Prostate gland (tissue), 2 donors: ENCODE data around the gene DRC7. TPM values are rescaled to one million over a fixed set of nuclear protein-coding genes. Genes with fewer than 3 reads are reported as not detected.

ENCODE experiments used
- DNase-seq: peaks from one replicate; pipeline ENCODE4 v3.0.0-alpha.2; 2019; ENCODE audit warnings: low spot score
- H3K27ac ChIP-seq, 2 donors: fragments of 200-600 bp; sonication (generic); 2 replicates each; pipeline ENCODE4 v1.5.1; 2017 to 2019
- H3K27me3 ChIP-seq: fragments of 200-600 bp; sonication (generic); replicated peaks from 2 replicates; pipeline ENCODE4 v1.5.1; 2019; ENCODE audit not compliant: insufficient read depth
- H3K36me3 ChIP-seq, 2 donors: fragments of 200-600 bp; sonication (generic); 1 replicate in 1 of 2; 2 replicates in 1 of 2; pipeline versions ENCODE4 v1.5.1 to v1.8.1; 2017 to 2019
- H3K4me1 ChIP-seq: fragments of 200-600 bp; sonication (generic); replicated peaks from 2 replicates; pipeline ENCODE4 v1.5.1; 2019
- H3K4me3 ChIP-seq, 2 donors: fragments of 200-600 bp; sonication (generic); 2 replicates each; pipeline ENCODE4 v1.5.1; 2017 to 2019
- H3K9me3 ChIP-seq: fragments of 200-600 bp; sonication (generic); 2 replicates; pipeline ENCODE4 v1.5.1; 2017
- POLR2A ChIP-seq: fragments of 450-650 bp; IDR thresholded peaks from one replicate; pipeline ENCODE4 v1.6.1; 2016; ENCODE audit warnings: antibody characterized with exemption, mild to moderate bottlenecking
- POLR2AphosphoS5 ChIP-seq: sonication (generic); formaldehyde crosslinking; IDR thresholded peaks from one replicate; pipeline ENCODE4 v1.6.1; 2017; ENCODE audit warnings: antibody characterized with exemption
- WGBS: methylation state at CpG from one replicate; pipeline ENCODE4 v1.1.5; 2018; 5-methylcytosine and 5-hydroxymethylcytosine counted together
- intact Hi-C: fragments of 100-400 bp; cut with DNase I; formaldehyde crosslinking; loops from one replicate; pipeline ENCODE4 v1.14.2; 2022
- total RNA-seq, 2 donors: library from RNA; depleted of rRNA; stranded (reverse); fragments of >200 nt; gene quantifications; one replicate each; pipeline ENCODE4 v1.1.0, GENCODE V29; 2016
- TF ChIP-seq, protein P1 (sequence below), 4 experiments: fragments of 200-600 bp in 2 of 4; fragments of 450-650 bp in 2 of 4; sonication (generic) in 2 of 4; IDR thresholded peaks; 1 replicate in 3 of 4; 2 replicates in 1 of 4; pipeline ENCODE4 v1.5.1; 2016 to 2019; ENCODE audit warnings: antibody characterized with exemption in 4 of 4, mild to moderate bottlenecking in 2 of 4, moderate library complexity in 2 of 4

DRC7 gene
- total RNA-seq, 2 donors from 2014 or later: 5.5 TPM; not detected in 1

DNA sequence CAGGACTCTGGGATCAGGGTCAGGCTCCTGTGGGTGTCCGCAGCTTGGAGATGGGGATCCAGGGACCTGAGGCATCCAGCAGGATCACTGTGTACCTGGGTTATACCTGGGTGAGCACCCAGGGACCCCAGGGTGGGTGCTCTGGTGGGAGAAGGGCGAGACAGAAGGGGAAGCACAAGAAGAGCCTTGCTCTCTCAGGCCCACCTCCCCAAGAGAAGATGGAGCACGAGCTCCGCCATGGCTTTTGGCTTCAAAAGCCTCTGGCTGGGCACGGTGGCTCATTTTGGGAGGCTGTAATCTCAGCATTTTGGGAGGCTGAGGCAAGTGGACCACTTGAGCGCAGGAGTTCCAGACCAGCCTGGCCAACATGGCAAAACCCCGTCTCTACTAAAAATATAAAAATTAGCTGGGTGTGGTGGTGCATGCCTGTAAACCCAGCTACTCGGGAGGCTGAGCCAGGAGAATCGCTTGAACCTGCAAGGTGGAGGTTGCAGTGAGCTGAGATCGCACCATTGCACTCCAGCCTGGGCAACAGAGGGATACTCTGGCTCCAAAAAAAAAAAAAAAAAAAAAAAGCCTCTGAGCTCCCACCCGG lies 8.9 kb downstream of the DRC7 start:
- 88% methylated on average over 11 of the region's 11 CpGs for WGBS
- Histone ChIP-seq H3K4me1 (no peaks in the 10 kb centered on the region), H3K36me3 (no peaks in the 10 kb centered on the region), H3K27ac (no peak overlapping the region), H3K9me3 (no peaks in the 10 kb centered on the region), H3K27me3 (no peaks in the 10 kb centered on the region), H3K4me3 (no peak overlapping the region)
- TF ChIP-seq POLR2A (no peak), POLR2AphosphoS5 (no peak)
- TF ChIP-seq, protein P1, sequence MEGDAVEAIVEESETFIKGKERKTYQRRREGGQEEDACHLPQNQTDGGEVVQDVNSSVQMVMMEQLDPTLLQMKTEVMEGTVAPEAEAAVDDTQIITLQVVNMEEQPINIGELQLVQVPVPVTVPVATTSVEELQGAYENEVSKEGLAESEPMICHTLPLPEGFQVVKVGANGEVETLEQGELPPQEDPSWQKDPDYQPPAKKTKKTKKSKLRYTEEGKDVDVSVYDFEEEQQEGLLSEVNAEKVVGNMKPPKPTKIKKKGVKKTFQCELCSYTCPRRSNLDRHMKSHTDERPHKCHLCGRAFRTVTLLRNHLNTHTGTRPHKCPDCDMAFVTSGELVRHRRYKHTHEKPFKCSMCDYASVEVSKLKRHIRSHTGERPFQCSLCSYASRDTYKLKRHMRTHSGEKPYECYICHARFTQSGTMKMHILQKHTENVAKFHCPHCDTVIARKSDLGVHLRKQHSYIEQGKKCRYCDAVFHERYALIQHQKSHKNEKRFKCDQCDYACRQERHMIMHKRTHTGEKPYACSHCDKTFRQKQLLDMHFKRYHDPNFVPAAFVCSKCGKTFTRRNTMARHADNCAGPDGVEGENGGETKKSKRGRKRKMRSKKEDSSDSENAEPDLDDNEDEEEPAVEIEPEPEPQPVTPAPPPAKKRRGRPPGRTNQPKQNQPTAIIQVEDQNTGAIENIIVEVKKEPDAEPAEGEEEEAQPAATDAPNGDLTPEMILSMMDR (IDR thresholded peaks at IDR 0.05): no peak
- intact Hi-C loops: no loop called here
- DNase-seq: no peak

DNA sequence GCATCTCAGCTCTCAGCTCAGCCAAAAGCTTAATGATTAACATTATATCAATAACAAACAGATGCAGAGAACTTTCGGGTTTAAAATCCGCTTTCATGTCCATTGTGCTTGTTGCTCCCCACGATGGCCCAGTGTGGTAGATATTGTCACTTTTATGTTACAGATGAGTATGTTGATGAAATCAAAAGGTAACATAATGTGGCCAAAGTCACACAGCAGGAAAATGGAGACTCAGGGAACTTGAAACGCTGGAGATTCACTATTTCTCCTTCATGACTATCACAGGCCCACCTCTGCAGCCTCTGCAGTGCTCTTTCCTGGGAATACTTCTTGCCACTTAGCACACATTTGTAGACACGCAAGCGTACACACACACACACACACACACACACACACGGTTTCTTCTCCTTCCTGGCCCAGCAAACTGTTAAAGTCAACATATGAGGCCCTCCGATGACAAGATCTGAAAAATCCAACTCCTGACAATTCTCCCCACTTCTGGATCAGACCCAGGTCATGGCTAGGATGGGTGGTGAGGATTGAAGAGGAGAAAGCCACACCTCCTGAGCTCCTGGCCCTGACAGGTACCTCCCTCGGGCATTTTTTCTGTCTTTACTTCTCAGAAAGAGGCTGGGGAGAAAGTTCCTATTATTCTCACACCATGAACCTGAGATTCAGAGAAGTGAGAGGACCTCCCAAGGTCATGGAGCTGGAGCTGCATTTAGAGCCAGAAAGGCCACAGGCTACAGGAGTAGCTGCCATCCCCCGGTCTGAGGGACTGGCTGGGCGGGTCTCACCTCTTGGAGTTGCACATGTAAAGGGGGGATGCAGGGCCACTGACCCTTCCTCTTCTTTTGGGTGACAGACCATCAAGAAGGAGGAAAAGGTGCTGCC lies 9.7 kb downstream of the DRC7 start:
- intact Hi-C loops: no loop called here
- H3K9me3 ChIP-seq: no peaks in the 10 kb centered on the region
- no peak for TF ChIP-seq POLR2A
- TF ChIP-seq POLR2AphosphoS5: no peak
- TF ChIP-seq, protein P1 (IDR thresholded peaks at IDR 0.05): no peak
- no peak overlapping the region for H3K4me3 ChIP-seq
- DNase-seq: no peak
- H3K27me3 ChIP-seq: no peaks in the 10 kb centered on the region
- H3K36me3 ChIP-seq: no peaks in the 10 kb centered on the region
- 55% methylated on average over 11 of the region's 11 CpGs for WGBS
- H3K4me1 ChIP-seq: no peaks in the 10 kb centered on the region
- H3K27ac ChIP-seq: no peak overlapping the region

DNA sequence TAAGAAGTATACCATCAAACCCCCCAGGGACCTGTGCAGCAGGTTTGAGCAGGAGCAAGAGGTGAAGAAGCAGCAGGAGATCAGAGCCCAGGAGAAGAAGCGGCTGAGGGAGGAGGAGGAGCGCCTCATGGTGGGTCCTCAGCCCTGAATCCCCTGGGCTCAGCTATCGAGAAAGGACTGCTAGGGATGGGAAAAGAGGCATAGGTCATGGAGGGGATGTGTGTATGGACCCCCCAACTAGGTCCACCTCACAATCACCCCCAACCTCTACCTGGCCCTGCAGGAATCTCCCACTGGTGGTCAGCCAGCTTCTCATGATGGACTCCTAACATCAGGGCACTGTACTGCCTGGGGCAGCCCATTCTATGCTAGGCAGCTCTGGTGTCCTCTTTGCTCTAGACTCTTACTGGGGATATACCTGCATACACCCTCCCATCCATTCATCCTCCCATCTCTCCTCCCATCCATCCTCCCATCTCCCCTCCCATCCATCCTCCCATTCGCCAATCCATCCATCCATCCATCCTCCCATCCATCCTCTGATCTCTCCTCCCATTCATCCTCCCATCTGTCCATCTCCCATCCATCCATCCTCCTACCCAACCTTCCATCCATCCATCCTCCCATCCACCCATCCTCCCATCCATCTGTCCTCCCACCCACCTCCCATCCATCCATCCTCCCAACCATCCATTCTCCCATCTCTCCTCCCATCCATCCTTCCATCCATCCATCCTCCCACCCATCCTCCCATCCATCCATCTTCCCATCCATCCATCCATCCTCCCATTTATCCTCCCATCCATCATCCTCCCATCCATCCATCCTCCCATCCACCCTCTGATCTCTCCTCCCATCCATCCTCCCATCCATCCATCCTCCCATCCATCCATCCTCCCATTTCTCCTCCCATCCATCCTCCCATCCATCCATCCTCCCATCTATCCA lies 10.6 kb downstream of the DRC7 start:
- no peaks in the 10 kb centered on the region for H3K9me3 ChIP-seq
- H3K4me1 ChIP-seq: no peaks in the 10 kb centered on the region
- WGBS: 96% methylated on average over 4 of the region's 4 CpGs
- DNase-seq: no peak
- no peaks in the 10 kb centered on the region for H3K27me3 ChIP-seq
- TF ChIP-seq POLR2A (no peak), POLR2AphosphoS5 (no peak)
- TF ChIP-seq, protein P1 (IDR thresholded peaks at IDR 0.05): no peak
- H3K27ac ChIP-seq: no peak overlapping the region
- H3K4me3 ChIP-seq: no peak overlapping the region
- H3K36me3 ChIP-seq: no peaks in the 10 kb centered on the region
- intact Hi-C loops: no loop called here

DNA sequence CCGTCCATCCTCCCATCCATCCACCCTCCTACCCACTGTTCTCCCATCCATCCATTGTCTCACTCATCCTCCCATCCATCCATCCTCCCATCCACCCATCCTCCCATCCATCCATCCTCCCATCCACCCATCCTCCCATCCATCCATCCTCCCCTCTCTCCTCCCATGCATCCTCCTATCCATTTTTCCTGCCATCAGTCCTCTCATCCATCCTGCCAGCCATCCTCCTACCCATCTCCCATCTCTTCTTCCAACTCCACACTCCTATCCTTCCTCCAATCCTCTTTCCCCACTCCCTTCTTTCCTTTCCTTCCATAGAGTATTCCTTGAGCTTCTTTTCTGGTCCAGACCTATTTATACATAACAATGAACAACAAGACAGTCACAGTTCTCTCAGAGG lies 12.1 kb downstream of the DRC7 start:
- Histone ChIP-seq H3K27me3 (no peaks in the 10 kb centered on the region), H3K27ac (no peak overlapping the region), H3K4me1 (no peaks in the 10 kb centered on the region), H3K4me3 (no peak overlapping the region), H3K9me3 (no peaks in the 10 kb centered on the region), H3K36me3 (no peaks in the 10 kb centered on the region)
- no peak for DNase-seq
- 80% methylated on average over 1 of the region's 1 CpG for WGBS
- intact Hi-C loops: no loop called here
- no peak for TF ChIP-seq POLR2A
- TF ChIP-seq POLR2AphosphoS5: no peak
- TF ChIP-seq, protein P1 (IDR thresholded peaks at IDR 0.05): no peak
